ENCODE data around the gene PHKB.

DNA sequence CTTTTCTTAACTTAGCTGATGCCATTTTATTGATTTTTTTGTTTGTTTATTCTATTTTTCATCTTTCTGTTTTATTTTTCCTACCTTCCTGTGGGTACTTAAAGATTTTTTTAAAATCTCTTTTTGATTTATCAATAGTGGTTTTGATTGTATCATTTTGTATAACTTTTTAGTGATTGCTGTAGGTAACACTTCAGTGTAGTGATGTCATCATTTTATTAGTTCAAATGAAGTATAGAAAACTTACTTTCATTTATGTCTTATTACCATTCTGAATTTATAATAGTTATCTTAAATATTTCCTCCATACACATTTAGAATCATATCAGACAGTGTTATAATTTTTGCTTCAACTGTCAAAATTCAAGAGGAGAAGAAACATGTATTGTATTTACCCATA lies 115.9 kb downstream of the PHKB start:
- TF ChIP-seq, protein P1, sequence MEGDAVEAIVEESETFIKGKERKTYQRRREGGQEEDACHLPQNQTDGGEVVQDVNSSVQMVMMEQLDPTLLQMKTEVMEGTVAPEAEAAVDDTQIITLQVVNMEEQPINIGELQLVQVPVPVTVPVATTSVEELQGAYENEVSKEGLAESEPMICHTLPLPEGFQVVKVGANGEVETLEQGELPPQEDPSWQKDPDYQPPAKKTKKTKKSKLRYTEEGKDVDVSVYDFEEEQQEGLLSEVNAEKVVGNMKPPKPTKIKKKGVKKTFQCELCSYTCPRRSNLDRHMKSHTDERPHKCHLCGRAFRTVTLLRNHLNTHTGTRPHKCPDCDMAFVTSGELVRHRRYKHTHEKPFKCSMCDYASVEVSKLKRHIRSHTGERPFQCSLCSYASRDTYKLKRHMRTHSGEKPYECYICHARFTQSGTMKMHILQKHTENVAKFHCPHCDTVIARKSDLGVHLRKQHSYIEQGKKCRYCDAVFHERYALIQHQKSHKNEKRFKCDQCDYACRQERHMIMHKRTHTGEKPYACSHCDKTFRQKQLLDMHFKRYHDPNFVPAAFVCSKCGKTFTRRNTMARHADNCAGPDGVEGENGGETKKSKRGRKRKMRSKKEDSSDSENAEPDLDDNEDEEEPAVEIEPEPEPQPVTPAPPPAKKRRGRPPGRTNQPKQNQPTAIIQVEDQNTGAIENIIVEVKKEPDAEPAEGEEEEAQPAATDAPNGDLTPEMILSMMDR (IDR thresholded peaks at IDR 0.05; ENCODE audit: insufficient read depth, low read length): no peak
- TF ChIP-seq POLR2AphosphoS5 (IDR thresholded peaks at IDR 0.05; ENCODE audit: low read depth) (no peak), SPI1 (IDR thresholded peaks at IDR 0.05; ENCODE audit: borderline replicate concordance, low read depth) (no peak)
- TF ChIP-seq, protein P2, sequence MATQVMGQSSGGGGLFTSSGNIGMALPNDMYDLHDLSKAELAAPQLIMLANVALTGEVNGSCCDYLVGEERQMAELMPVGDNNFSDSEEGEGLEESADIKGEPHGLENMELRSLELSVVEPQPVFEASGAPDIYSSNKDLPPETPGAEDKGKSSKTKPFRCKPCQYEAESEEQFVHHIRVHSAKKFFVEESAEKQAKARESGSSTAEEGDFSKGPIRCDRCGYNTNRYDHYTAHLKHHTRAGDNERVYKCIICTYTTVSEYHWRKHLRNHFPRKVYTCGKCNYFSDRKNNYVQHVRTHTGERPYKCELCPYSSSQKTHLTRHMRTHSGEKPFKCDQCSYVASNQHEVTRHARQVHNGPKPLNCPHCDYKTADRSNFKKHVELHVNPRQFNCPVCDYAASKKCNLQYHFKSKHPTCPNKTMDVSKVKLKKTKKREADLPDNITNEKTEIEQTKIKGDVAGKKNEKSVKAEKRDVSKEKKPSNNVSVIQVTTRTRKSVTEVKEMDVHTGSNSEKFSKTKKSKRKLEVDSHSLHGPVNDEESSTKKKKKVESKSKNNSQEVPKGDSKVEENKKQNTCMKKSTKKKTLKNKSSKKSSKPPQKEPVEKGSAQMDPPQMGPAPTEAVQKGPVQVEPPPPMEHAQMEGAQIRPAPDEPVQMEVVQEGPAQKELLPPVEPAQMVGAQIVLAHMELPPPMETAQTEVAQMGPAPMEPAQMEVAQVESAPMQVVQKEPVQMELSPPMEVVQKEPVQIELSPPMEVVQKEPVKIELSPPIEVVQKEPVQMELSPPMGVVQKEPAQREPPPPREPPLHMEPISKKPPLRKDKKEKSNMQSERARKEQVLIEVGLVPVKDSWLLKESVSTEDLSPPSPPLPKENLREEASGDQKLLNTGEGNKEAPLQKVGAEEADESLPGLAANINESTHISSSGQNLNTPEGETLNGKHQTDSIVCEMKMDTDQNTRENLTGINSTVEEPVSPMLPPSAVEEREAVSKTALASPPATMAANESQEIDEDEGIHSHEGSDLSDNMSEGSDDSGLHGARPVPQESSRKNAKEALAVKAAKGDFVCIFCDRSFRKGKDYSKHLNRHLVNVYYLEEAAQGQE (IDR thresholded peaks at IDR 0.05; ENCODE audit: insufficient replicate concordance, low read depth): no peak
